Fibroblast of lung (primary cell): ENCODE results near the gene GPHN.

Experiments used
- CTCF ChIP-seq, 2 donors: IDR thresholded peaks in 1 of 2; conservative IDR thresholded peaks in 1 of 2; 1 replicate in 1 of 2; 2 replicates in 1 of 2; pipeline ENCODE4 v1.5.1; 2011 to 2012; ENCODE audit warnings: low read length in 2 of 2, control low read depth in 1 of 2, inconsistent platforms in 1 of 2, low read depth in 1 of 2, mild to moderate bottlenecking in 1 of 2
- EZH2 ChIP-seq: IDR thresholded peaks from 2 replicates; pipeline ENCODE4 v1.5.1; 2012; ENCODE audit warnings: low read length, control low read depth, mild to moderate bottlenecking; ENCODE audit errors: missing control alignments

GRCh38 chr14:66939409-66939808, 431.5 kb downstream of the GPHN start:
- TF ChIP-seq CTCF (conservative IDR thresholded peaks at IDR 0.05 in 1 of 2, IDR thresholded peaks at IDR 0.05 in 1 of 2; ENCODE audit: low read depth in 1 of 2, low read length in 2 of 2) (no peak), EZH2 (no peak)
